ENCODE data around the gene DSG2. TPM values are rescaled to one million over a fixed set of nuclear protein-coding genes. Genes with fewer than 3 reads are reported as not detected.

The DSG2 gene
- total RNA-seq, 4 donors from 2014 or later, result 13.9 to 35.4 (median 24.1) TPM

DNA sequence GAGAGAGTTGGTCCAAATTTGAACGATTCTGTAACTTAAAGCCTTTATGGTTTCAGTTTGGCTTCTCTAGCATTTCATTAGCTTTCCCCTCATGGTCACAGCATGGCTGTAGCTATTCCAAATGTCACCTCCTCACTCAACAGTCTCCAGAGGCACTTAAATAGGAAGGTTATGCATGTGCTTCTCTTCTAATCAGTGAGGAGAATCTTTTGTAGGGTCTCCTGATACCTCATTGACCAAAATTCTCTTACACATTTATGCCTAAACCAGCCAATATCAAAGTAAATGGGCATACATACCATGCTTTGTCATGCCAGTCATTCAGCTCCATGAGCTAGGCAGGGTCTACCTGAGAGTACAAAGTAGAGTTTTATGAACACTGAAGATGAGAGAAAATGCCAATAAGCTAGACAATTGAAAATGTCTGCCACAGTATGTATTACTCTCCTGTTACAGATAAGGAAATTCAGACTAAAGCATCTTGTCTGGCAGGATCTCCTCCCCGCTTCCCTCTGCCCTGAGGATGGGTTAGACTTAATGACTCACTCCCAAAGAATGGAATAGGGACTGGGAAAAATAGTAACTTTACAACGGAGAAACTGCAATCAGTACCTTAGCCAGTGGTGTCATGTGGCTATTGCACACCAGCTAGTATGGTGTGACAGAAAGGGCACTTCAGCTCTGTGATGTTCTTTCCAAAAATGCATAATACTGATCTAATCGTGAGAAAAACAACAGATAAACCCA, 15.4 kb downstream of the DSG2 start:
- H3K27ac ChIP-seq, result peak overlapping the region; percentile 60
- TF ChIP-seq POLR2A (IDR thresholded peaks at IDR 0.05) (no peak), POLR2AphosphoS5 (IDR thresholded peaks at IDR 0.05) (no peak), EP300 (IDR thresholded peaks at IDR 0.05) (no peak)
- TF ChIP-seq, protein P1, sequence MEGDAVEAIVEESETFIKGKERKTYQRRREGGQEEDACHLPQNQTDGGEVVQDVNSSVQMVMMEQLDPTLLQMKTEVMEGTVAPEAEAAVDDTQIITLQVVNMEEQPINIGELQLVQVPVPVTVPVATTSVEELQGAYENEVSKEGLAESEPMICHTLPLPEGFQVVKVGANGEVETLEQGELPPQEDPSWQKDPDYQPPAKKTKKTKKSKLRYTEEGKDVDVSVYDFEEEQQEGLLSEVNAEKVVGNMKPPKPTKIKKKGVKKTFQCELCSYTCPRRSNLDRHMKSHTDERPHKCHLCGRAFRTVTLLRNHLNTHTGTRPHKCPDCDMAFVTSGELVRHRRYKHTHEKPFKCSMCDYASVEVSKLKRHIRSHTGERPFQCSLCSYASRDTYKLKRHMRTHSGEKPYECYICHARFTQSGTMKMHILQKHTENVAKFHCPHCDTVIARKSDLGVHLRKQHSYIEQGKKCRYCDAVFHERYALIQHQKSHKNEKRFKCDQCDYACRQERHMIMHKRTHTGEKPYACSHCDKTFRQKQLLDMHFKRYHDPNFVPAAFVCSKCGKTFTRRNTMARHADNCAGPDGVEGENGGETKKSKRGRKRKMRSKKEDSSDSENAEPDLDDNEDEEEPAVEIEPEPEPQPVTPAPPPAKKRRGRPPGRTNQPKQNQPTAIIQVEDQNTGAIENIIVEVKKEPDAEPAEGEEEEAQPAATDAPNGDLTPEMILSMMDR (IDR thresholded peaks at IDR 0.05), result no peak

DNA sequence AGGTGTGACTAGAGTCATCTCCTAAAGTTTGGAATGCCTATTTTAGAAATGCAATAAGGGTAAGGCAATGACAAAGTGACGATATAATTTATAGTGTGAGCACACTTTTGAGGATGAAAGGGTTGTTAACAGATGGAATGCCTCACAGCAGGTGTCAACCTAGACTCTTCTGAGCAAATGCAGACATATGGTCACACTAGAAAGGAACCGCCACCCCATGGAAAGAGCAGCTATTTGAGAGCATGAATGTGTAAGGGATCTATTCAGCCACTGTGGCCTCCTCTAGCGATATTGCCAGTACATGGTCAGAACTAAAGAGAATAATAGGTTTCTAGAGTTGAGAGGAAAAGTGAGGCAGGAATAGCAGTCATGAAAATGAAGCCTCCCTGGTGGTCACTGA, 18.5 kb downstream of the DSG2 start:
- Histone ChIP-seq H3K27me3 (no peaks in the 10 kb centered on the region), H3K9me3 (no peaks in the 10 kb centered on the region), H3K4me1 (peaks cover 21% of the 10 kb centered on the region), H3K4me3 (no peak overlapping the region), H3K36me3 (peaks cover under 1% of the 10 kb centered on the region), H3K27ac (no peak overlapping the region)
- no peak for DNase-seq (ENCODE audit: low spot score in 2 of 2)
- no peak for TF ChIP-seq EP300 (IDR thresholded peaks at IDR 0.05)
- TF ChIP-seq, protein P1 (IDR thresholded peaks at IDR 0.05), result no peak
- no peak for TF ChIP-seq POLR2A (IDR thresholded peaks at IDR 0.05)
- TF ChIP-seq POLR2AphosphoS5 (IDR thresholded peaks at IDR 0.05), result no peak
- WGBS, result 68% methylated on average over 3 of the region's 3 CpGs

More for the DNA sequence above, 15.4 kb downstream of the DSG2 start:
- no peaks in the 10 kb centered on the region for H3K36me3 ChIP-seq
- no peak overlapping the region for H3K4me3 ChIP-seq
- WGBS, result 43% methylated on average over 4 of the region's 4 CpGs
- no peak for DNase-seq (ENCODE audit: low spot score in 2 of 2)
- H3K4me1 ChIP-seq, result peaks cover 46% of the 10 kb centered on the region
- H3K27me3 ChIP-seq, result no peaks in the 10 kb centered on the region
- no peaks in the 10 kb centered on the region for H3K9me3 ChIP-seq

DNA sequence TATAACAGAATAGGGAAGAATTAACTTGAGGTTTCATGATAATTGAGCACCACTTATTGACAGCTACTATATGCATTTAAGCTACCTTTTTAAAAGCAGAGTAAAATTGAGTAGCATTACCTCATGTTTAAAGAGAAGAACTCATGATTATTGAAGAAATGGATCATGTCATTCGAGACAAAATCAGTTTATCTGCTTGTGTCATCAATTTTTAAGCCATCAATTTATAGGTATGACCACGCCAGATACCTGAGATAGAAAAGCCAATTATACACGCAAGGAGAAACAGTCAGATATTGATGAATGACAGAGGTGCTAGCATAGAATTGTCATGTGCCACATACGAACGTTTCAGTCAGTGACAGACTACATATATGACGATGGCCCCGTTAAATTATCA, 28.4 kb downstream of the DSG2 start:
- H3K27ac ChIP-seq, result no peak overlapping the region
- H3K27me3 ChIP-seq, result no peaks in the 10 kb centered on the region
- H3K4me3 ChIP-seq, result no peak overlapping the region
- peaks cover 6% of the 10 kb centered on the region for H3K36me3 ChIP-seq
- DNase-seq (ENCODE audit: low spot score in 2 of 2), result no peak
- 87% methylated on average over 7 of the region's 7 CpGs for WGBS
- H3K9me3 ChIP-seq, result no peaks in the 10 kb centered on the region
- no peak for TF ChIP-seq POLR2A (IDR thresholded peaks at IDR 0.05)
- TF ChIP-seq POLR2AphosphoS5 (IDR thresholded peaks at IDR 0.05), result no peak
- TF ChIP-seq, protein P1 (IDR thresholded peaks at IDR 0.05), result no peak
- TF ChIP-seq EP300 (IDR thresholded peaks at IDR 0.05), result no peak
- H3K4me1 ChIP-seq, result no peaks in the 10 kb centered on the region

DNA sequence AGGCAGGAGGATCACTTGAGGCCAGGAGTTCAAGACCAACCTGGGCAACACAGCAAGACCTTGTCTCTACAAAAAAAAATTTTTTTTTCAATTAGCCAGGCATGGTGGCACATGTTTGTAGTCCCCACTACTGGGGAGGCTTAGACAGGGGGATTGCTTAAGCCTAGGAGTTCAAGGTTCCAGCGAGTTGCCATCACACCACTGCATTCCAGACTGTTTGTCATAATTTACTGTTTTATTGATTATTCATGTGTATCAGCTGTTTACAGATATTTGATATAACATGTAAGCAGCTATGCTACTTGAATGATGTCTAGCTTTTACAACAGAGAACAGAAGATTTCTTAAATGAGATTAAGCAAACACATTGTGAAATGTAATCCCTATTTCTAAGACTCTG, 35.3 kb downstream of the DSG2 start:
- Histone ChIP-seq H3K27me3 (no peaks in the 10 kb centered on the region), H3K36me3 (no peaks in the 10 kb centered on the region), H3K4me3 (no peak overlapping the region), H3K4me1 (no peaks in the 10 kb centered on the region), H3K9me3 (no peaks in the 10 kb centered on the region), H3K27ac (no peak overlapping the region)
- 93% methylated on average over 1 of the region's 1 CpG for WGBS
- DNase-seq (ENCODE audit: low spot score in 2 of 2), result no peak
- TF ChIP-seq POLR2AphosphoS5 (IDR thresholded peaks at IDR 0.05) (no peak), EP300 (IDR thresholded peaks at IDR 0.05) (no peak), POLR2A (IDR thresholded peaks at IDR 0.05) (no peak)
- TF ChIP-seq, protein P1 (IDR thresholded peaks at IDR 0.05), result no peak

DNA sequence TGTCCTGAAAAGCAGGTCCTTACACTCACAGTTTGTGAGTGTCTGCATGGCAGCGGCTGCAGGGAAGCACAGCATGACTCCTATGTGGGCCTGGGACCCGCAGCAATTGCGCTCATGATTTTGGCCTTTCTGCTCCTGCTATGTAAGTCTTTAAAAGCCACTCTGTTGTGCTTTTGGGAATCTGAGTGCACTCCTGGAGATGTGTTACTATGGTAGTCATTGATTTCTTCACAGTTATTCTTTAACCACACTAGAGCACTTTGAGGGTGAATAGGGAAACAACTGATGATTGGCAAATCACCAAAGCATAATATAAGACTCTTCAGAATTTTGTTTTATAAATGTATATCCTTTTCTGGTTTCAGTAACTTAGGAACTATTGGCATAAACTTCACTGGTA, 40.9 kb downstream of the DSG2 start:
- H3K27ac ChIP-seq, result no peak overlapping the region
- WGBS, result 90% methylated on average over 3 of the region's 3 CpGs
- TF ChIP-seq POLR2AphosphoS5 (IDR thresholded peaks at IDR 0.05) (no peak), POLR2A (IDR thresholded peaks at IDR 0.05) (no peak), EP300 (IDR thresholded peaks at IDR 0.05) (no peak)
- TF ChIP-seq, protein P1 (IDR thresholded peaks at IDR 0.05), result no peak
- no peaks in the 10 kb centered on the region for H3K27me3 ChIP-seq
- peaks cover 9% of the 10 kb centered on the region for H3K36me3 ChIP-seq
- no peaks in the 10 kb centered on the region for H3K9me3 ChIP-seq
- no peaks in the 10 kb centered on the region for H3K4me1 ChIP-seq
- H3K4me3 ChIP-seq, result no peak overlapping the region
- DNase-seq (ENCODE audit: low spot score in 2 of 2), result no peak

All from suprapubic skin (tissue), 4 donors.